GM19025 (cell line): ENCODE measurements around the gene PGPEP1.
A peak's percentile ranks its signal among the peaks of the same experiment; 100 is the strongest.
"Not testable (repeated sequence)": the region's sequence is repeated elsewhere in the genome, so short reads cannot be mapped to it uniquely, and the experiment has no call there.

Experiments used
- ATAC-seq: cut with Tn5 transposase; IDR thresholded peaks from one replicate; pipeline ENCODE4 v1.9.1; 2021; ENCODE audit warnings: mild to moderate bottlenecking, low read depth, moderate library complexity; ENCODE audit not compliant: unreplicated experiment

Gene PGPEP1

GRCh38 chr19:18308051-18308947, 32.1 kb upstream of the PGPEP1 start:
- no peak for ATAC-seq

- ATAC-seq = no peak
Measured at GRCh38 chr19:18308948-18309325, 31.5 kb upstream of the PGPEP1 start.

DNA sequence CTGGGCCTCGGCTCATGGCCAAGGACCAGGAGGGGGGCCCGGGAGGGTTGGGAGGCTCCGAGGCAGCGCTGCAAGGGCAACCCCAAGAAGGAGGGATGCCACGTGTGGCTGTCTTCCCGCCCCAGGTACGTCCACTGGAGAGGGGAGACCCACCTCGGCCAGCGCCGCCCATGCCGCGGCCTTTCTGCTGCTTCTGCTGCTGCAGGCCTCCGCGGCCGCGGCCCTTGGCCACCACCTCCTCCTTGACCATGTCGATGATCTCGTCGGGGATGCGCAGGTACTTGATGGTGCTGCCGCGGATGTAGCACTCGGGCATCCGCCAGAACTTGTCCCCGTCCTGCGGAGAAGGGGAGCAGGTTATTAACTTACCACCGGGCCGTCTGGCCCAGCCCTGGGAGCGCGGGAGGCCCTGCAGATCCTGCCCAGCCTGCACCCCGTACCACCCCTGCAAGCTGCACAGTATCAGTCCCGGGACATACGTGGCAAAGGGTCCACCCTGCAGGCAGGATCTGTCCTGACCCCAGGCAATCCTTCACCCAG, 30.8 kb upstream of the PGPEP1 start:
- no peak for ATAC-seq

GRCh38 chr19:18310118-18310909, 30.1 kb upstream of the PGPEP1 start:
- ATAC-seq = no peak

DNA sequence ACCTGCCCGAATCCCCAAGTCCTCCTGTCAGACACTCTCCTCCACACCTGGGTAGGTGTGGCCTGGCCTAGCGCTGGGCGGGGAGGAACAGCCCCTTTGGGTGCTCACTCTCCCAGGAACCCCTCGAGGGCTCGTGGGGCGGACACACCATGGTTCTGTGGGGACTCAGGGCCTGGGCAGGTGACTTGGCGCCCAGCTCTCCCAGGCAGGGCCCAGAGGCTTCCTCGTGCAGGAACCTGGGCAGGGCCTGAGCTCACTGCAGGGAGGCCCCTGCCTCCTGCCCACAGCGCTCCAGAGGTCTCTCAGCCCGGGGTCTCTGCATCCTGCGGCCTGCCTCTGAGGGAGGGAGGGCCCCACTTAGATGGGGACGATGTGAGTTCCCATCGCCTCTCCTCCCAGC, 29.4 kb upstream of the PGPEP1 start:
- no peak for ATAC-seq

DNA sequence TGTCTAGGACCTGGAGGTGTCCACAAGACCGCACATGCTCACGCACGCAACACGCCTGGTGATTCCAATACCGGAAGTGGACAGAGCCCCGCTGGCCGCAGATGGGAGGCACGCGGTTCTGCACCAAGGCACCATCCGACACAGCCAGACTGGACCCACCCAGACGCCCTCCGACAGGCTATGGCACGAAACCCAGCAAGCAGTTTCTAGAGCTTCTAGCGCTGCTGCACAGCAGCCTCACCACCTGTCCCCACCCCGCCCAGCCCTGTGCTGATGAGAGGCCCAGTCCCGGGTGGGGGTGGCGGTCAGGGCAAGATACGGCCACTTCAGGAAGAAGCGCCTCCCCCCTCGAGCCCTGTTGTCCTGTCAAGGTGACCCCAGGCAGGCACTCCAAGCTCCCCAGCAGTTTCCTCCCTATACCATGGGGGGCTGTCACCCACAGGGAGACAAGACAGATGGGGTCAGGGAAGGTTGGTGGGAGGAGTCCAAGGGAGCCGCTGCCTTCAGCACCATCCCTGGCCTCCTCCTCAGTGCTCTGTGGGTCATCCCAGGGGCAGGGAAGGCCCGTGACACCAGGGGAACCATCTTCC, 28.8 kb upstream of the PGPEP1 start:
- no peak for ATAC-seq

GRCh38 chr19:18312092-18312534, 28.3 kb upstream of the PGPEP1 start:
- ATAC-seq = no peak

GRCh38 chr19:18313398-18313797, 27.0 kb upstream of the PGPEP1 start:
- ATAC-seq = no peak

DNA sequence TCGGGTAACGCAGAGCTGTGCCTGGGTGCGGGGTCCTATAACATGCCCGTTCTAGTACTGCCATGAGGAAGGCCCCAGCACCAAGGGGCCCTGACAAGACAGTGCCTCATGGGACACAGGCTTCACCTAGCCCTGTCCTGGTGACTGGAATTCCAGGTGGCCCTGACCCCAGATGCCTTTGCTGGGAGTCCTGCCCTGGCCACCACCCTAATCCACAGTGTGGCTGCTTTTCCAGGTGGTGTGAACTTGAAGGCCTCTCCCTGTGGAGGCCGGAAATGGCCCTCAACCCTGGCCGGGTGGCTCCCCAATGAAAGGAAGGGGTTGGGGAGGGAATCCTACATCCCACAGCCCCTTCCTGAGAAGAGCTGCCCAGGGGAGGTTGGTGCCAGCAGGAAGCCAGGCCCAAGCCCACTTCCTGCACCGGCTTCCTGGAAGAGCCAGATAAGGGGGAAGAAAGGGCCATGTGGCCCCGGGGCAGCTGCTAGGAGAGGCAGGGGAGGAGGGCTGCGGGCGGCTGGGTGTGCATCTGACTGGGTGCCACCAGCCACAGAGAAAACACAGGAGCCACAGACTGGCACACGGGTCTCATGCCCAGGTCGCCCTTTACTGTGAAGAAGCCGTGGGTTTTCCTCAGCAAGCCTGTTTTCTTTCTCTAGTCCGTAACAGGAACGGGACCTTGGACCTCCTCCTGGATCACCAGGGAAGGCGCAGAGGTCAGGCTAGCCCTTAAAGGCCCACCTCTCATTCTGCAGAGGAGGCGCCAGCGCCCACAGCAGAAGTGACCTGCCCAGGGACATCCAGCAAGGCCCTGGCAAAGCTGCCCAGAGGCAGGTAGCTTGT, 22.2 kb upstream of the PGPEP1 start:
- no peak for ATAC-seq

- no peak for ATAC-seq
Measured at GRCh38 chr19:18319591-18320135, 20.7 kb upstream of the PGPEP1 start.

DNA sequence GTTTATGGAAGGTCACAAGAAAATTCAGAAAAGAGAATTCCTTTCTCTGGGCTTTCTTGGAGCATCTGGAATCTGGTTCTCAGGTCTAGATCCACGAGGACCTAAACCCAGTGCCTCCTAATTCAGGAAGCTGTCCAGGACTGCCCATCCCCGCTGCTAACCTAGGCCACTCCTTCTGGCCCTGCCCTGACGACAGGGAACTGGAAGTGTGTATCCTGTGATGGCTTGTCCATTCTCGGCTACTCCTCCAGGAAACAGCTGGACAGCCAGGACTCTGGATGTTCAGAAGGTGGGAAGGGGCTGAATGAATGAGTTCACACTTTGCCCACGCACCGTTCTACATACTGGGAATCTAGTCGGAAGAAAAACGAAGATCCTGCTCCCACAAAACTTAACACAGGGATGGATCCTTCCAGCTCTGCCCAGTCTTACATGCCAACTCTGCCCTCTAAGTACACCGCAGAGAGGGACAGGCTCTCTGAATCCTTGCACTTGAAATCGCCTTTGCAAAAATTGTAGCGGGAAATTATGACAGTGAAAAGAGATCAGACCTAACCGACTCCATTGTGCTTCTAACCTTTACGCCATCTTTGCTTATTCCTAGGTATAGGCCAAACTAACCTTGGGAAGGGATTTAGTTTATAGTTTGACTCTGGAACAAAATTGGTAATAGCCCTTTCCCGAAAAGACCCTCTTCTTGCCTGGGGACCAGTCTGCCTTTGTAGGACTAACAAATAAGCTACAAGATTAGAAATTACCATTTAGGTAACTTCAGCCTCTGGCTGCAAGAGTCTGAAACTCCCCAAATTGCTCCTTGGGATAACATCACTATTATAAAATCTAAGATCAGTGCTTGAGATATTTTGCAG, 19.3 kb upstream of the PGPEP1 start:
- ATAC-seq = no peak

DNA sequence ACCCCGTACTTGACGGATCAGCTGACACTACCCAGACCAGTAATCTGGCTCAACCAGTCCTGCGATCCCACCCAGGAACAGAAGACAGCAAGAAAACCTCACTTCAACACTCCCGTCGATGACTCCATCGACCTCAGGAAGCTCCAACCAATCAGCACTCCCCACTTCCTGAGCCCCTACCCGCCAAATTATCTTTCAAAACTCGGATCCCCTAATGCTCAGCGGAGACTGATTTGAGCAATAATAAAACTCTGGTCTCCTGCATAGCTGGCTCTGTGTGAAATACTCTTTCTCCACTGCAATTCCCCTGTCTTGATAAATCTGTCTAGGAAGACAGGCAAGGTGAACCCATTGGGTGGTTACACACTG, 18.7 kb upstream of the PGPEP1 start:
- no peak for ATAC-seq

DNA sequence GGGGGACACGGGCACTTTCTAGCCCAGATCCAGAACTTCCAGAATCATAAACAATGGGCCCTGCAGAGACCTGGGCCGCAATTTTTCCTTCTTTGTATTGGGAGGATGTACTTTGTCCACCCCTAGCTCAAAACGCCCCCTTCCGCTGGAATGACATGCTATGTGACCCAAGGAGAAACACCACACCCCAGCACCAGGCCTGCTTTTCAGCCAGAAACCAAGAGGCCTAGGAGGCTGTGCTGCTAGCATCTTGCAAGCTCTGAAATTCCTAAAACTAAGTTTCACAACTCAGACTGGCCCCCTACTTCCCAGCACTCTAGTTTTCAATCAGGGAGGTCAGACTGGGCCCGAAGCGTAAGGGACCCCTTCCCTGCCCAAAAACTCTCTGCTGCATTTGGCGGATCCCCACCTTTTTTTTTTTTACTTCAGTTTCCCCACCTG, 18.1 kb upstream of the PGPEP1 start:
- no peak for ATAC-seq

DNA sequence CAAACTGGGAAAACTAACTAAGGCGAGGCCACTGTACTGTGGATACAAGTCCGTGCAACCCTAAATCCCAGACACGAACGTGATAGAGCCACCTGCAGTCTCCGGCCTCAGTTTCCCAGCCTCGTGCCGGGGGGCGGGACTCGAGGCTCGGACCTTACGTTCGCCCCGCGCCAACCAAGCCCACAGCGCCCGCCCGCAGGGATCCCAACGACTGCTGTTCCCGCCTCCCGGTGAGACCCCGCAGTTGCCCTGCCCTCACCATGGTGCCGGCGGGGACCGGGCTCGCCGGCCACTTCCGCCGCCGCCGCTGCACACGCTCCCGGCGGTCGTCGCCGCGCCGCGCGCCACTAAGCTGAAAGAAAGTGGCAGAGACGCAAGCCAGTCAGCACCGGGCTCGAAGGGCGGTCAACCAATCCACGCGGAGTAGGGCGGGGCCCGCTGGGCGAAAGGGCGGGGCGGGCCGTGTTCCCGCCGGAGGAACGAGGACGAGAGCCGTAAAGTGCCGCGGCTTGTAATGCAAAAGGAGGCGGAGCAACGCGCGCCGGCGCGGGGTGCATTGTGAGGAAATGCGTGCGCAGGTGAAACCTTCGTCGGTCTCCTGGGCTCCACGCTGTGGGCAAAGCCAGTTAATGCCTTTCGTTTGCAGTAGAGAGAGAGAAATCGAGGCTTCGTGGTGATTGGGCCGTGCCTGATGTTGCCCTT, 17.5 kb upstream of the PGPEP1 start, which contains the start of gene LSM4:
Gene LSM4 (minus strand): TSS at position 318 of the 702 bp plus-strand sequence. CDS start 56 bp downstream, at position 262.
- peak; percentile 94 for ATAC-seq

- ATAC-seq = not testable (repeated sequence)
Measured at GRCh38 chr19:18324373-18324731, 16.0 kb upstream of the PGPEP1 start.

- no peak for ATAC-seq
Measured at GRCh38 chr19:18326772-18327171, 13.6 kb upstream of the PGPEP1 start.

DNA sequence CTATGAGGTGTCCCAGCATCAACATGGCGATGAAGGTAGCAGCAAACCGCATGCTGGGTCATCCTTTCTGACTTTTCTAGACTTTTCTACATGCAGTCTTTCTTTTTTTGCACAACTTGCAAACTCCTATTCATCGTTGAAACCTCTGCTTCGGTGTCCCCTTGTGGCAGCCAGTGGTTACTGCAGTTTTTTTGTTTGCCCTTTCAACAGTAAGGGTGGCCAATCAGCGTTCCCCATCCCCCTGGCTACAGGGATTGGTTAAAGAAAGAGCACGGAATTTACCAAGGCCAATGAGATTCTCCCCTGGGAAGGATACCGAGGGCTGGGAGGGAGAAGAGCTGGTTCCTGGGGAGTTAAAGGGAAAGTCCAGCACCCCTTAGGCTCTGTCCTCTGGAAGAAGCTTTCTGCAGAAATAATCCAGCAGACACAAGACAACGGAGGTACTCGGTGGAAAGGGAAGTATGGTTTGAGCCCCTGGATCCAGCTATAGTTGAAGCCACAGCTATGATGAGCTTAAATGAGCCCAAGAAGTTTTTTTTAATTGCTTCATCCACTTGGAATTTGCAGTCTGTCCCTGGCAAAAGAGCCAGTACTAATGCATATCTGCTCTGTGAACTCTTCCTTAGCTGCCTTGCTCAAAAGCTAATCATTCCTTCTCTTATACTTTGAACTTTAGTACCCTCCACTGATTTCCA, 11.9 kb upstream of the PGPEP1 start:
- peak; percentile 96 for ATAC-seq

GRCh38 chr19:18329035-18329376, 11.4 kb upstream of the PGPEP1 start:
- ATAC-seq = no peak
